ENCODE data around the gene MRC1. TPM values are rescaled to one million over a fixed set of nuclear protein-coding genes. Genes with fewer than 3 reads are reported as not detected.
A peak's percentile ranks its signal among the peaks of the same experiment; 100 is the strongest.

Gene MRC1
- total and polyA plus RNA-seq, 3 donors from 2014 or later = 17.3 to 29.5 (median 20.4) TPM

DNA sequence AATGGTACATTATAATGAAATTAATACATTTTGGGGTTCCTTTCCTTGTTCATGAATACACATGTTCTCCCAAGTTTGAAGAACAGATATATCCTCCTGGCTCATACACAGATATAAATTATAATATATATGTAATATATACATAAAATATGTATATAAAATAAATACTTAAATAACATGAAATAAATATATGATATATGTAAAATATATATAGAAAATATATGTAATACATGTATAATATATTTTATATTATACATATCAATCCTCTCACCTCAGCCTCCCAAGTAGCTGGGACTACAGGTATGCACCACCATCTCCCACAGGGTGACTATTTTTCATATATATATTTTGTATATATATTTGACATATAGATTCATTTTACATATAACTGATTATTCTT, 68.0 kb downstream of the MRC1 start:
- Histone ChIP-seq H3K27me3 (no peaks in the 10 kb centered on the region), H3K9me3 (no peaks in the 10 kb centered on the region), H3K27ac (no peak overlapping the region), H3K4me3 (no peak overlapping the region), H3K4me1 (no peaks in the 10 kb centered on the region), H3K36me3 (ENCODE audit: low read depth, missing control alignments) (no peaks in the 10 kb centered on the region)
- DNase-seq = no peak
- intact Hi-C loops (cut with DNase I; ENCODE audit: low total_unique reads) = no loop called here
- TF ChIP-seq, protein P1, sequence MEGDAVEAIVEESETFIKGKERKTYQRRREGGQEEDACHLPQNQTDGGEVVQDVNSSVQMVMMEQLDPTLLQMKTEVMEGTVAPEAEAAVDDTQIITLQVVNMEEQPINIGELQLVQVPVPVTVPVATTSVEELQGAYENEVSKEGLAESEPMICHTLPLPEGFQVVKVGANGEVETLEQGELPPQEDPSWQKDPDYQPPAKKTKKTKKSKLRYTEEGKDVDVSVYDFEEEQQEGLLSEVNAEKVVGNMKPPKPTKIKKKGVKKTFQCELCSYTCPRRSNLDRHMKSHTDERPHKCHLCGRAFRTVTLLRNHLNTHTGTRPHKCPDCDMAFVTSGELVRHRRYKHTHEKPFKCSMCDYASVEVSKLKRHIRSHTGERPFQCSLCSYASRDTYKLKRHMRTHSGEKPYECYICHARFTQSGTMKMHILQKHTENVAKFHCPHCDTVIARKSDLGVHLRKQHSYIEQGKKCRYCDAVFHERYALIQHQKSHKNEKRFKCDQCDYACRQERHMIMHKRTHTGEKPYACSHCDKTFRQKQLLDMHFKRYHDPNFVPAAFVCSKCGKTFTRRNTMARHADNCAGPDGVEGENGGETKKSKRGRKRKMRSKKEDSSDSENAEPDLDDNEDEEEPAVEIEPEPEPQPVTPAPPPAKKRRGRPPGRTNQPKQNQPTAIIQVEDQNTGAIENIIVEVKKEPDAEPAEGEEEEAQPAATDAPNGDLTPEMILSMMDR (IDR thresholded peaks at IDR 0.05) = no peak
- no peak for TF ChIP-seq POLR2A (IDR thresholded peaks at IDR 0.05)

DNA sequence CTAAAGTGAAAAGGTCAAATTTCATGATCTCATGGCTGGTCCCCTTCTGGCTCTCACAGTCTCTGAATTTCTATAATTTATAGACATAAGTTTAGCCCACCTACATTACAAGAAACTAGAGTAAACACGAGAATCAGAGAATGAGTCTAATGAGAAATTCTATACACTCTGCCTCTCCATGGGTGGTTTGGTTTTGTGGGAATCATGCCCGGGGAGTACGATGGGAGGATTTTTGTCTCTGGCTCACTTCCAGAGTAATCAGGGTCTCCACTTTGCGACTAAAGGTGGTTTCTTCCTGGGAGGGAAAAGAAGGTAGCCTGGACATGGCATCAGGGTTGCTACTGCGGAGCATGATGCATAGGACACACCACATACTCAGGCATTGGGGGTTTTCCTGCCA, 69.7 kb downstream of the MRC1 start:
- no peak for TF ChIP-seq POLR2A (IDR thresholded peaks at IDR 0.05)
- TF ChIP-seq, protein P1 (IDR thresholded peaks at IDR 0.05) = no peak
- Histone ChIP-seq H3K4me3 (no peak overlapping the region), H3K4me1 (no peaks in the 10 kb centered on the region), H3K27me3 (no peaks in the 10 kb centered on the region), H3K27ac (no peak overlapping the region), H3K36me3 (ENCODE audit: low read depth, missing control alignments) (no peaks in the 10 kb centered on the region), H3K9me3 (no peaks in the 10 kb centered on the region)
- WGBS, 2 donors = 59 to 68% methylated on average over 5 of the region's 5 CpGs
- no peak for DNase-seq
- intact Hi-C loops (cut with DNase I; ENCODE audit: low total_unique reads) = no loop called here

DNA sequence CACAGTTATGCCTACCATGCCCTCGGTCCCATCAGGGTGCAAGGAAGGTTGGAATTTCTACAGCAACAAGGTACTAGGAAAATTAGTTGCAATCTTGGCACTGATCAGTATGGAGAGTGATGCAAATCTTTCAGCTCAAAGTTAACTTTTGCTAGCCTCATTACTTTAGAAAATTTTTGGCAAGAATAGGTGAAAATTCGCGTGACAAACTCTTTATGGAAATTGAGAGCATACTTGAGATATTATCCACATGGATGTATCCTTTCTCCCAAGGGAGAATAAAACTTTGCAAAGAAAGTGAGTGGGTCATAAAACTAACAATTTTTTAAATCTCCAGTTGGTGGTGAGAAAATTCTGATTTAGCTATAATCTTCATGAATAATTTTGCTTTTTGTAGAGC, 71.5 kb downstream of the MRC1 start:
- TF ChIP-seq, protein P1 (IDR thresholded peaks at IDR 0.05) = no peak
- no peak for TF ChIP-seq POLR2A (IDR thresholded peaks at IDR 0.05)
- WGBS, 2 donors = 63 to 75% methylated on average over 3 of the region's 3 CpGs
- no peak overlapping the region for H3K4me3 ChIP-seq

DNA sequence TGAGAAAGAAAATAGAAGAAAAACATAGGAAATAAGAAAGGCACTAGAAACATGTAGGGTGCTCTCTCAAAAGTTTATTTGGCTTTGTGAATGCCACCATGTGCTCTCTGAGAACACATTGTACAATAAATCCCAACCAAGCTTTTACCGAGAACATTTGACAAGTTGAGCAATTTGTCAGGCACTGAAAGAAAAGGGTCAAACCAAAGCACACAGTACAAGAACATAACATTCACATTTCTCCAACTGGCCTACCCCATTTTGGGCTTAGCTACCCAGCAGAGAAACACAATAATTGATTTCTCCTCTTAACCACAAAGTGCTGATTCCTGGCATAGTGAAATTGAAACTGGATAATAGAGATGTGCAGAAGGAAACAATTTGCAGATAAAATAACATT, 73.4 kb downstream of the MRC1 start:
- WGBS, 2 donors = 27 to 33% methylated on average over 1 of the region's 1 CpG
- Histone ChIP-seq H3K4me1 (no peaks in the 10 kb centered on the region), H3K36me3 (ENCODE audit: low read depth, missing control alignments) (no peaks in the 10 kb centered on the region), H3K9me3 (no peaks in the 10 kb centered on the region), H3K27me3 (no peaks in the 10 kb centered on the region), H3K27ac (peak overlapping the region in 1 of 2 donors; percentile 9), H3K4me3 (no peak overlapping the region)
- TF ChIP-seq, protein P1 (IDR thresholded peaks at IDR 0.05) = no peak
- TF ChIP-seq POLR2A (IDR thresholded peaks at IDR 0.05) = no peak
- intact Hi-C loops (cut with DNase I; ENCODE audit: low total_unique reads) = no loop called here
- no peak for DNase-seq

More for the DNA sequence above, 71.5 kb downstream of the MRC1 start:
- Histone ChIP-seq H3K9me3 (no peaks in the 10 kb centered on the region), H3K27me3 (no peaks in the 10 kb centered on the region), H3K36me3 (ENCODE audit: low read depth, missing control alignments) (no peaks in the 10 kb centered on the region), H3K27ac (no peak overlapping the region), H3K4me1 (no peaks in the 10 kb centered on the region)
- no peak for DNase-seq
- intact Hi-C loops (cut with DNase I; ENCODE audit: low total_unique reads) = no loop called here

DNA sequence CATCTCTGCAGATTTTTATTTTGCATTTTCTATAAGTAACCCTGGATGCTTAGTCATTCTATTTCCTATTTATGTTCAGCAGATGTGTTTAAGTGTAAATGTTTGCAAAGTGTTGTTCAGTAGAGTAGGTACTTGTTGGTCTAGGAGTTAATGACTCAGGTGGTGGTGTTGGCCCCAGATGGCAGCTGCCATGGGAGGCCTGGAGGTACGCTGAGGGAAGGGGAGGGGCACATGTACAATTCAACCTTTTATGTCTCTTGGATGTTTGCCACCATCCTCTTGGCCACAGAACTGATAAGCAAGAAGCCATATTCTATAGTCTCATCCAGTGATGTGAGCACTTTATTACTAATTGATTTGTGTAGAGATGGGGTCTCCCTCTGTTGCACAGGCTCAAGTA, 74.5 kb downstream of the MRC1 start:
- Histone ChIP-seq H3K9me3 (no peaks in the 10 kb centered on the region), H3K27me3 (no peaks in the 10 kb centered on the region), H3K4me1 (no peaks in the 10 kb centered on the region), H3K27ac (no peak overlapping the region), H3K4me3 (no peak overlapping the region), H3K36me3 (ENCODE audit: low read depth, missing control alignments) (no peaks in the 10 kb centered on the region)
- DNase-seq = no peak
- no peak for TF ChIP-seq POLR2A (IDR thresholded peaks at IDR 0.05)
- TF ChIP-seq, protein P1 (IDR thresholded peaks at IDR 0.05) = no peak
- intact Hi-C loops (cut with DNase I; ENCODE audit: low total_unique reads) = no loop called here
- 79 to 94% methylated on average over 1 of the region's 1 CpG for WGBS, 2 donors

All from testis (tissue), 3 donors.